NCI-H1048 (cell line): Measurements from ENCODE around the gene ARHGEF33.

ENCODE experiments used
- DNase-seq: peaks from one replicate; lab custom pipeline; 2025; lab: John Stamatoyannopoulos, UW

Gene ARHGEF33

GRCh38 chr2:38959938-38960608, 70.4 kb downstream of the ARHGEF33 start:
- DNase-seq = no peak

- no peak for DNase-seq
These were observed 71.1 kb downstream of the ARHGEF33 start for GRCh38 chr2:38960609-38961320.

GRCh38 chr2:38966006-38966405, 76.3 kb downstream of the ARHGEF33 start:
- DNase-seq = no peak

GRCh38 chr2:38966678-38967077, 77.0 kb downstream of the ARHGEF33 start:
- DNase-seq = no peak

GRCh38 chr2:38968021-38968420, 78.3 kb downstream of the ARHGEF33 start:
- no peak for DNase-seq

- no peak for DNase-seq
These were observed 81.7 kb downstream of the ARHGEF33 start for GRCh38 chr2:38971377-38971776.

GRCh38 chr2:38973266-38973665, 83.6 kb downstream of the ARHGEF33 start:
- DNase-seq = no peak

- no peak for DNase-seq
These were observed 85.4 kb downstream of the ARHGEF33 start for GRCh38 chr2:38975042-38975441.

GRCh38 chr2:38977047-38977446, 87.4 kb downstream of the ARHGEF33 start:
- no peak for DNase-seq

- no peak for DNase-seq
These were observed 88.7 kb downstream of the ARHGEF33 start for GRCh38 chr2:38978296-38978903.

- no peak for DNase-seq
These were observed 89.2 kb downstream of the ARHGEF33 start for GRCh38 chr2:38978908-38979307.

- no peak for DNase-seq
These were observed 91.5 kb downstream of the ARHGEF33 start for GRCh38 chr2:38981003-38981669.

- DNase-seq = no peak
These were observed 92.1 kb downstream of the ARHGEF33 start for GRCh38 chr2:38981670-38982357.

- no peak for DNase-seq
These were observed 92.8 kb downstream of the ARHGEF33 start for GRCh38 chr2:38982498-38982897.

GRCh38 chr2:38988716-38989115, 99.0 kb downstream of the ARHGEF33 start:
- DNase-seq = no peak

GRCh38 chr2:38991899-38992298, 102.2 kb downstream of the ARHGEF33 start:
- no peak for DNase-seq

GRCh38 chr2:38997781-38998180, 108.1 kb downstream of the ARHGEF33 start:
- no peak for DNase-seq

GRCh38 chr2:39000552-39000951, 110.9 kb downstream of the ARHGEF33 start:
- DNase-seq = no peak

GRCh38 chr2:39007875-39008504, 118.3 kb downstream of the ARHGEF33 start:
- DNase-seq = no peak

GRCh38 chr2:39008665-39009064, 119.0 kb downstream of the ARHGEF33 start:
- DNase-seq = no peak

- DNase-seq = no peak
These were observed 124.2 kb downstream of the ARHGEF33 start for GRCh38 chr2:39013871-39014270.

GRCh38 chr2:39015424-39015823, 125.7 kb downstream of the ARHGEF33 start:
- DNase-seq = no peak
